ENCODE results near the gene SMYD3.

DNA sequence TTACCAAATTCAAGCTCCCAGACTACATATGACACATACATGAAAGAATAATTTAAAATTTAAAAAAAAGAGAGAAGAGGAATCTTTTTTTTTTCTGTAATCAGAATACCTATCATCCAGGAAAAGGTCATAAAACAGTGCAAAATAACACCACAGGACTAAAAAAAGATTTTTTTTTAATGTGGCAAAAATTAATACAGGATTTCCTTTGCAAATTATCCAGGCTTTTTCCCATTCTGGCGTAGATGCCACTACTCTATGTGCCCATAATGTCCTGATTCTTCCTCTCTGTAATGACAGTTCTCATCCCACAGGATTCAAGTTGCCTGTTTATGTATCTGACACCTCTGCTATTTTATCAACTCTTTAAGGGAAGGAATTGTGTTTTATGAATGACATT is 429.6 kb downstream of the SMYD3 start:
- TF ChIP-seq, protein P1, sequence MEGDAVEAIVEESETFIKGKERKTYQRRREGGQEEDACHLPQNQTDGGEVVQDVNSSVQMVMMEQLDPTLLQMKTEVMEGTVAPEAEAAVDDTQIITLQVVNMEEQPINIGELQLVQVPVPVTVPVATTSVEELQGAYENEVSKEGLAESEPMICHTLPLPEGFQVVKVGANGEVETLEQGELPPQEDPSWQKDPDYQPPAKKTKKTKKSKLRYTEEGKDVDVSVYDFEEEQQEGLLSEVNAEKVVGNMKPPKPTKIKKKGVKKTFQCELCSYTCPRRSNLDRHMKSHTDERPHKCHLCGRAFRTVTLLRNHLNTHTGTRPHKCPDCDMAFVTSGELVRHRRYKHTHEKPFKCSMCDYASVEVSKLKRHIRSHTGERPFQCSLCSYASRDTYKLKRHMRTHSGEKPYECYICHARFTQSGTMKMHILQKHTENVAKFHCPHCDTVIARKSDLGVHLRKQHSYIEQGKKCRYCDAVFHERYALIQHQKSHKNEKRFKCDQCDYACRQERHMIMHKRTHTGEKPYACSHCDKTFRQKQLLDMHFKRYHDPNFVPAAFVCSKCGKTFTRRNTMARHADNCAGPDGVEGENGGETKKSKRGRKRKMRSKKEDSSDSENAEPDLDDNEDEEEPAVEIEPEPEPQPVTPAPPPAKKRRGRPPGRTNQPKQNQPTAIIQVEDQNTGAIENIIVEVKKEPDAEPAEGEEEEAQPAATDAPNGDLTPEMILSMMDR (IDR thresholded peaks at IDR 0.05), result no peak
- TF ChIP-seq POLR2AphosphoS5 (IDR thresholded peaks at IDR 0.05; ENCODE audit: insufficient read depth in 1 of 2, low read depth in 1 of 2) (no peak), POLR2A (IDR thresholded peaks at IDR 0.05) (no peak)
